ENCODE data around the gene CYSLTR2.

GRCh38 chr13:48630773-48631172 is 23.0 kb upstream of the CYSLTR2 start:
- no peak for TF ChIP-seq NRF1 (IDR thresholded peaks at IDR 0.05; ENCODE audit: low read depth, low read length)
- TF ChIP-seq POLR2AphosphoS5 (IDR thresholded peaks at IDR 0.05; ENCODE audit: low read depth, low read length): no peak
- no peak for TF ChIP-seq BRCA1 (IDR thresholded peaks at IDR 0.05; ENCODE audit: low read depth, low read length)
- TF ChIP-seq, protein P1, sequence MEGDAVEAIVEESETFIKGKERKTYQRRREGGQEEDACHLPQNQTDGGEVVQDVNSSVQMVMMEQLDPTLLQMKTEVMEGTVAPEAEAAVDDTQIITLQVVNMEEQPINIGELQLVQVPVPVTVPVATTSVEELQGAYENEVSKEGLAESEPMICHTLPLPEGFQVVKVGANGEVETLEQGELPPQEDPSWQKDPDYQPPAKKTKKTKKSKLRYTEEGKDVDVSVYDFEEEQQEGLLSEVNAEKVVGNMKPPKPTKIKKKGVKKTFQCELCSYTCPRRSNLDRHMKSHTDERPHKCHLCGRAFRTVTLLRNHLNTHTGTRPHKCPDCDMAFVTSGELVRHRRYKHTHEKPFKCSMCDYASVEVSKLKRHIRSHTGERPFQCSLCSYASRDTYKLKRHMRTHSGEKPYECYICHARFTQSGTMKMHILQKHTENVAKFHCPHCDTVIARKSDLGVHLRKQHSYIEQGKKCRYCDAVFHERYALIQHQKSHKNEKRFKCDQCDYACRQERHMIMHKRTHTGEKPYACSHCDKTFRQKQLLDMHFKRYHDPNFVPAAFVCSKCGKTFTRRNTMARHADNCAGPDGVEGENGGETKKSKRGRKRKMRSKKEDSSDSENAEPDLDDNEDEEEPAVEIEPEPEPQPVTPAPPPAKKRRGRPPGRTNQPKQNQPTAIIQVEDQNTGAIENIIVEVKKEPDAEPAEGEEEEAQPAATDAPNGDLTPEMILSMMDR (IDR thresholded peaks at IDR 0.05; ENCODE audit: control extremely low read depth in 1 of 3, insufficient read depth in 1 of 3, low read depth in 1 of 3, low read length in 3 of 3): no peak
- no peak for TF ChIP-seq KDM1A (IDR thresholded peaks at IDR 0.05; ENCODE audit: borderline replicate concordance, low read length)
- no peak for TF ChIP-seq ATF3 (IDR thresholded peaks at IDR 0.05; ENCODE audit: insufficient read depth, low read depth, low read length)
- TF ChIP-seq, protein P2, sequence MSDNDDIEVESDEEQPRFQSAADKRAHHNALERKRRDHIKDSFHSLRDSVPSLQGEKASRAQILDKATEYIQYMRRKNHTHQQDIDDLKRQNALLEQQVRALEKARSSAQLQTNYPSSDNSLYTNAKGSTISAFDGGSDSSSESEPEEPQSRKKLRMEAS (IDR thresholded peaks at IDR 0.05): no peak
